Amniotic stem cell (primary cell): ENCODE data around the gene GP9.

ENCODE experiments used
- DNase-seq: peaks from one replicate; lab custom pipeline; 2025; lab: John Stamatoyannopoulos, UW

Gene GP9

GRCh38 chr3:129060276-129061022 lies at the start of gene GP9:
Gene GP9, plus strand, starts transcription at chr3:129060779. Its CDS starts 961 bp downstream, at chr3:129061740.
- DNase-seq, result no peak

- no peak for DNase-seq
Measured at GRCh38 chr3:129013491-129013891, 47.1 kb upstream of the GP9 start.

- DNase-seq, result no peak
Measured at GRCh38 chr3:129014148-129014547, 46.4 kb upstream of the GP9 start.

- no peak for DNase-seq
Measured at GRCh38 chr3:129014793-129015345, 45.7 kb upstream of the GP9 start.

GRCh38 chr3:129015388-129016105 lies 45.0 kb upstream of the GP9 start:
- no peak for DNase-seq

- no peak for DNase-seq
Measured at GRCh38 chr3:129016356-129016719, 44.2 kb upstream of the GP9 start.

- no peak for DNase-seq
Measured at GRCh38 chr3:129016720-129017483, 43.7 kb upstream of the GP9 start.

GRCh38 chr3:129017484-129017899 lies 43.1 kb upstream of the GP9 start:
- DNase-seq, result no peak

GRCh38 chr3:129018271-129018670 lies 42.3 kb upstream of the GP9 start:
- no peak for DNase-seq

- no peak for DNase-seq
Measured at GRCh38 chr3:129018751-129019150, 41.8 kb upstream of the GP9 start.

GRCh38 chr3:129019266-129019665 lies 41.3 kb upstream of the GP9 start:
- no peak for DNase-seq

- no peak for DNase-seq
Measured at GRCh38 chr3:129020691-129021090, 39.9 kb upstream of the GP9 start.

GRCh38 chr3:129021140-129021551 lies 39.4 kb upstream of the GP9 start:
- no peak for DNase-seq

GRCh38 chr3:129022114-129023007 lies 38.2 kb upstream of the GP9 start:
- no peak for DNase-seq

- DNase-seq, result no peak
Measured at GRCh38 chr3:129023008-129023358, 37.6 kb upstream of the GP9 start.

GRCh38 chr3:129023909-129024308 lies 36.7 kb upstream of the GP9 start:
- DNase-seq, result no peak

GRCh38 chr3:129025108-129025507 lies 35.5 kb upstream of the GP9 start:
- no peak for DNase-seq

- no peak for DNase-seq
Measured at GRCh38 chr3:129025691-129026435, 34.7 kb upstream of the GP9 start.

GRCh38 chr3:129026728-129027543 lies 33.6 kb upstream of the GP9 start:
- peak; percentile 17 for DNase-seq

- no peak for DNase-seq
Measured at GRCh38 chr3:129027544-129027880, 33.1 kb upstream of the GP9 start.
